Stimulated activated naive CD4-positive, alpha-beta T cell treated with Interleukin-2 at 50 U/mL for 16 hours (primary cell): ENCODE measurements around the gene ABCA4.

ENCODE experiments used
- DNase-seq: peaks from one replicate; lab custom pipeline; 2025; lab: John Stamatoyannopoulos, UW

ABCA4 gene

DNA sequence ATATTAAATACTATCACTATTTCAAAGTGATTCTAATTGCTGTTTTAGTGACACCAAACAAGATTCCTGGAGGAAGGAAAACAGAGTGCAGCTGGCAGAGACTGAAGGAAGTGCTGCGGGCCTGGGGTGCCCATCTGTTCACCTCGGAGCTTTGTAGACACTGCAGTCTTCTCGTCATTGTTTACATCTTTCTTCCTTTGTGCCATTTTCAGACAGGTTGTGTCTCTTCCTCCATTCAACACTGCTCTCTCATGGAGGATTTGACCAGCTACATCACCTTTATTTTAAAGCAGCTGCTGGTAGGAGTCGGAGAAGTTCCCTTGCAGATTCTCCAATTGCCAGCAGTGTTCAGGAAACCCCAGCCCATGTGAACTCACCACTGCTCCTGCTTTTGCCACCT is 37.3 kb downstream of the ABCA4 start:
- DNase-seq = no peak

GRCh38 chr1:94081566-94082344 is 39.2 kb downstream of the ABCA4 start:
- DNase-seq = no peak

DNA sequence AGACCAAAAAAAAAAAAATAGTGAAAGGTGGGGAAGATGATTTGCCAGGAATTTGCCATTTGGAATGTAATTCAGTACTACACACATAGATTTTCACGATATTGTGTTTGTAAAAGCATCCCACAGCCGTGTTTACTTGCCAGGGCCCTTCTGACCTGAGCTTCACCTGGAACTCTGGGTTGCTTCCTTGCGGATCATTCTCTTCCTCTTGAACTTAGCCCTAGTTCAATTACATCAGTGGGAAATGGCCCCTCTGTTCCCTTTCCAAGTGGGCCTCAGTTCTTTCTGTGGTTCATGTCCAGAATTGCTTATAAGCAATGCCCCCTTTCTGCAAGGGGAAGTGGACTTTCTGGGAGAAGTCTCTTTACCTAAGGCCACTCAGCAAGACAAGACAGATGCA is 41.0 kb downstream of the ABCA4 start:
- DNase-seq = no peak

DNA sequence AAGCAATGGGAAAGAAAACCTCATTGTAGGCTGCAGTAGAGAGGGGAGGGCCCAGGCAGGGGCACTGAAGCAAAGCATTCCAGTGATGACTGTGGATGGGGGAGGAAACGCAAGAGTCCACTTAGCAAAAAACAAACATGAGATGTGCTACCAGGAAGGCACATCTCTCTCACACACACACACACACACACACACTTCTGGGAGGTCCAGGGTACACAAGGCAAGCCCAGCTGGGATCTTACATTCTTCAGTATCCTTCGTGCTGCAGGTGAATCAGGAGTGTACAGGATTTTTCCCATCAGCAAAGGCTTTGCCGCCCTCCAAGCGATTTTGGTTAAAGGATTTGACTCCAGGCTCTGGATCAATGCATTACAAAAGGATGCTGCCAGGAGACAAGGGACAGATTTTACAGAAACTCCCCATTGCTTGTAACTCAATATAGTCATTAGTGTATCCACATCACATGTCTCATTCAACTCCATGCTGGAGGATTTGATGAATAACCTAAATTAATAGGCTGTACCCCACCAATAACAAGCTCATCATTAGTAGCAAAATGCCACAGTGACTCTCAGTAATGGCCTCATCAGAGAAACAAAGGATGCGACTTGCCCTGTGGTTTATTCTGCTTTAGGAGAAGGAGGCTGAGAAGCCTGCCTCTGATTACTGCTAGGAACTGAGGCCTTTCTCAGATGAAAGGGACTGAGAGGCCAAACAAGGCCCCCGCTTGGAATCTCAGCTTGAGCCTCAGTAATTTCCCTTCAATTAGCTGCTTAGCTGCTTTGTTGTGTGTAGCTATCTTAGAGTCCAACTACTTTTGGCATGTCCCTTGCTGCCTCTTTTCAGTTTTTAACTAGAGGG is 41.6 kb downstream of the ABCA4 start:
- DNase-seq = no peak

- DNase-seq = no peak
Measured at GRCh38 chr1:94072840-94073522, 48.0 kb downstream of the ABCA4 start.

- DNase-seq = no peak
Measured at GRCh38 chr1:94071976-94072375, 49.0 kb downstream of the ABCA4 start.

GRCh38 chr1:94071391-94071790 is 49.6 kb downstream of the ABCA4 start:
- no peak for DNase-seq

DNA sequence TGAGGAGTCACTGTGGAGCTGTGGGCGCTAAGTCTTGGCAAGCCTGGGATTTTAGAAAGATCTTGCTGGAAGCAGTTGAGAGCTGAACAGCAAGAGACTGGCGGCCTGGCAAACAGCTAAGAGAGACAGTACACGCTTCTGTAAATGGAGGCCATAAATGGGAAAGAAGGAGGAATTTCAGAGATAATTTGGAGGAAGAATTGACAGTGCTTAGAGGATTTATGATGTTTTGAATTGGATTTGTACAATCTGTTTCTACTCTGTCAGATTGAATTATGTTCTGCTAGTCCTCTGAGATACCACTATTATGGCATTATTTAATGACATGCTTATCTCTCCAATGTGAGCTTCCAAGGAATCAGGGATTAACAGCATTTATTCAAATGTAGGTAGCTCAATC is 50.1 kb downstream of the ABCA4 start:
- no peak for DNase-seq

DNA sequence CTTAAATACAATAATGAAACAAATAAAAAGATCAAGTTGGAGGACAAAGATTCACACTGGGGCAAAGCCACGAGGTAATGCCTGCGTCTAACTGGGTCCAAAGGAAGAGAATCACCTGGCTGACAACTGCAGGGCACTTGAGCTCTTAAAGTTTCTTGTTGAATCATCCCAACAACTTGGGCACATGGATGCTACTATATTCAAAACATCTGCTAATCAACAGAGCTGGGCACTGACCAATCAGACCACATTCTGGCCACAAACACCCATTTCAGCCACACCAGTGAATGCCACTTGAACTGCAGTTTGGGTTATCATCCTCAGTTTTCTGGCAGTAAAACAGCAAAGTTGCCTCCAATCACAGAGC is 51.0 kb downstream of the ABCA4 start:
- no peak for DNase-seq

DNA sequence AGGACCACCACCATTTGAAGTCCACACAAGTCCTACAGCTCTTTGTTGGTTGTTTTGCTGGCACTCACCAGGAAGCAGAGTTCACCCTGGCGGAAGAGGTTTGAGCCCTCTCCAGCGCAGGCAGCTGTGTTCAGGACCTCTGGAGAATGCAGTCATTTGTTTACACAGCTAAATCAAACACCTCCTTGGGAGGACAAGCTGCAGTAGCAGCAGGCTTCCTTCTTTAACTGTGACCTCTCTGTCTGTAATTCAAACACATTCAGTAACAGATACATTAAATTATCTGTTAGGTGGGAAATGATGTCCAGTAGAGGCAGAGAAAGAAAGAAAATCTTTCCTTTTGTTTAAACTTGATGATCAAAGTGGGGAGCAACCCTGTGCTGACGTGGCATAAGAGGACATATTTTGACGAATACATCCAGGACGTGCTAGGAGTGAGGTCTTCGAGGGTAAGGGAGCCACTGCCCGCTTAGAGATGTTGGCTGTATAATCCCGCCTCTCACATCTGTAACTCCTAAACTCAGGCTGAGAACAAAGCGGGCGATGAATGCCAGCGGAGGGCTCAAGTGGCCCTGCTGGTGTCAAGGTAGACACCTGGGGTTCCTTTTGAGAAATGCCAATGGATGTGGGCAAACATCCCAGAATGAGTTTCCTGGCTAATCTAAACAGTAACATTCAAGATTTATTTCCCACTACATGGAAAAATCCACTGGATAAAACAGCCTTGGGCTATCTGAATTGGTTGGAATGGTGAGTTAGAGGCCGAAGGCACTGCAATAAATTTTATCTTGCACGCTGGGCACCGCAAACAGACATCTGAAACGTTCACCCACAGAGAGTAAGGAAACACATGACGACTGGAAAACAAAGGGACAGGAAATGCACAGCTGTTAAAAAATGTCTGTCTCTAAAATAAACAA is 51.7 kb downstream of the ABCA4 start:
- no peak for DNase-seq

DNA sequence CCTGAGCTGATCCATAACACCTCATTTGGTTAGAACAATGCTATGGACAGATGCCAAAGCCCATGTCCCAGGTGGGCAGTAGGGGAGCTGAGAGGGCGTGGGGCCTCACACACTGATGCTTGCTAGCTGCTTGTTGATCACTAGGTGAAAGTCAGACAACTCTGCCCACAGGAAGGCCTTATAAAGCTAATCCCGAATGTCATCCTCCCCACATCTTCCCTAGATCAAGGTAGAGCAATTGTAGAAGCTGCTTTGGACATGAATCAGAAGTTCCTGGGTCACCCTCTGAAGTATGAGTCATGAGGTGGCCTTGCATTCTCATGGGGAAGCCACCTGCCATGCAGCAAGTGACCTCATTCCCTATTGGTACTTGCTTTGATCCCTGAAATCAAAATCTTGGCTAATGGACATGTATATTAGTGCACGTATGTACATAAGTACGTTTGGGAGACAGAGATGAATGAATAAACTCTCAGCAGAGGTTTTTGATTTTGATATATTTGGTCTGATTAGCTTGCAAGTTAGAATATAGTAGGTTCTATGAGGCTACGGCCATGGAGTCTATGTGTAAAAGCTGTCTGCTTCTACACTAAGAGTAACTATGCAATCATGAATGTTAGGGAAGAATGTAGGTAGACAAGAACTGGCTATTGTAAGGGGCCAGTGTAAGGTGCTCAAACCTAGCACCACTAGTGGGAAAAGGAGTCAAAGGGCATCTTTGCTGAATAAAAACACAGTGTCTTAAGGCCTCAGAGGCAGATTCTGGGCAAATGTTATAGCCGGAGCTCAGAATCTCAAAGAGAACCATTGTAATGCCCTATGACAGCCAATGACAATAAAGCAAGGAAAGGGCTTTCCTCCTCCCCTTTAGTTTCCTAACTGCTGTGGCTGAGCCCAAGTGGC is 52.6 kb downstream of the ABCA4 start:
- DNase-seq = no peak

DNA sequence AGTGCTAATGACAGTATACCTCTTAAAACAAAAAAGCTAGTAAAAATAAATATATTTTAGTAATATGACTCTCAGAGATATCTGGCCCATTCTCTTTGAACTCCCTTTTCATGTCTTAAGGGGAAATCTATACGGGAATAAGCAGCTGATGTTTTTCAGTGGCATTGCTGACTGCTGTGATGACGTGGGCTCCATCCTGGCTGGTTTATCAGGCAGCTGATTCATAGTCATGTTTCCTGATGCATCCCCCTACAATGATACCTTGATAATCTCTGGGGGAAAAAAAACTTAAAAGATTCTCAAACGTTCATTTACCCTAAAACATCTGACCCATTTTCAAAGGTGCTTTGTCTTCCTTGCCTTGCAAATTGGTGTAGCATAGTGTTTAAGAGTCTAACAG is 53.8 kb downstream of the ABCA4 start:
- no peak for DNase-seq

DNA sequence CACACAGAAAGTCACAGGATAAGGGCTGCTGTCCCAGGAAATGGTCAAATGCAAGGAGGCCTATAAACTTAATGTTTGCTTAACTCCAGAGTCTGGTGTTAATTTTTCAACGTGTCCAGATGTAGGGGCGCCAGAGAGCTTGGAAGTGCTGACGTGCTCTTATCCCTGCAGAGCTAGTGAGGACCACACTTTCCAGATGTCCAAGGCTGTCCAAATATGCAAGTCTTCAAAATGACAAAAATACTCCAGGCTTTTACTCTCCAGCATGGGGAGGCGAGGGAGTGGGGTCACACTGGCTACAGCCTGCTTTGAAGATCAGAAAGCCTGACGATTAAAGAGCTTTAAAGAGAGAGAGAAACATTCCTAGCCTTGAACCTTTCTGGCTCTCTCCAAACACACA is 57.6 kb downstream of the ABCA4 start:
- no peak for DNase-seq

- no peak for DNase-seq
Measured at GRCh38 chr1:94061513-94062443, 59.2 kb downstream of the ABCA4 start.

- no peak for DNase-seq
Measured at GRCh38 chr1:94060720-94061119, 60.2 kb downstream of the ABCA4 start.

- DNase-seq = no peak
Measured at GRCh38 chr1:94058766-94059165, 62.2 kb downstream of the ABCA4 start.

GRCh38 chr1:94056996-94057395 is 64.0 kb downstream of the ABCA4 start:
- no peak for DNase-seq

- DNase-seq = no peak
Measured at GRCh38 chr1:94056171-94056570, 64.8 kb downstream of the ABCA4 start.

DNA sequence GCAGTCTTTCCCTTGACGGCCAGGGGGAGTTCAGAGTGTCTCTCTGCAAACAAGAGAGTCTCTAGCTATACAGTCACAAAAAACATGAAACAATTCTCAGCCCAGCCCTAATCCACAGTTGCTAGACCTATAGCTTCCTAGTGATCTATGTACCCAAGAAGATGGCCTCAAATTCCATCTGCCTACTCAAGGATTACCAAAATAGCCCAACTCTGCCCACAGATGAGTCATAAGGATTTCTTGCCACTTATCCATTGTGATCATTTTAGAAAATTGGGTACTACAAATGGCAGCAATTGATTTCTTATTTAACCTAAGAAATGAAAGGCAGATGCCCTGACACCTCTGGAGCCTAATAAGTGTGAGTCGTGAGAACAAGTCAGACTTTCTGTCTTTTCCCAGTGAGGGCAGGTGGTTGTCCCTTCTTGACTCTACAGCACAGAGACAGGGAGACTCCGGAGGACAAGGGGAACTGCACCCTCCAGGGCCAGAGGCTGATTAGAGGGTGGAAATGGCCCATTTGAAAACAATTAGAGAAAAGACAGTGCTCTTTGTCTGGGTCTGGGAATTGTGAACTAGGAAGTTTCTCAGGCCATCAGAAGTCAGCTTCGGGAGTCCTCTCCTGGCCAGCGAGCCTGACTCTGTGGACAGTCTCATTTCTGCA is 65.4 kb downstream of the ABCA4 start:
- no peak for DNase-seq
